ENCODE results near the gene HLCS. TPM values are rescaled to one million over a fixed set of nuclear protein-coding genes. Genes with fewer than 3 reads are reported as not detected.

Gene HLCS
- polyA plus RNA-seq, 1 experiment, result 22.3 TPM

- DNase-seq (ENCODE audit: low read depth, low spot score), result no peak
- CTCF ChIA-PET, result interaction anchor here (0.9 to 1.6 kb wide), 2 partner anchors 7 to 316 kb away, joined by 3 to 6 read pairs; no protein-coding TSS in a partner anchor
Measured at GRCh38 chr21:36946949-36947356, 19.5 kb downstream of the HLCS start.

GRCh38 chr21:36945496-36946138 is 20.9 kb downstream of the HLCS start:
- no peak for TF ChIP-seq CTCF (IDR thresholded peaks at IDR 0.05; ENCODE audit: low read depth, low read length)
- POLR2A ChIA-PET, result no interaction called here
- H3K4me3 ChIP-seq (ENCODE audit: low read depth, low read length), result no peak overlapping the region
- no peak overlapping the region for H3K27ac ChIP-seq (ENCODE audit: low read depth, low read length)
- H3K27me3 ChIP-seq (ENCODE audit: control insufficient read depth, insufficient read depth, low read length), result no peaks in the 10 kb centered on the region
- CTCF ChIA-PET, result interaction anchor here (0.6 kb wide), 3 partner anchors 45 to 288 kb away, joined by 3 to 4 read pairs (median 3); no protein-coding TSS in a partner anchor
- peaks cover 2% of the 10 kb centered on the region; the same call in 1 of the 2 replicates for H3K9me3 ChIP-seq (ENCODE audit: control insufficient read depth, insufficient read depth, low read length)
- no peak for DNase-seq (ENCODE audit: low read depth, low spot score)

More at GRCh38 chr21:36946949-36947356, 19.5 kb downstream of the HLCS start:
- Histone ChIP-seq H3K27ac (ENCODE audit: low read depth, low read length) (no peak overlapping the region), H3K27me3 (ENCODE audit: control insufficient read depth, insufficient read depth, low read length) (no peaks in the 10 kb centered on the region), H3K9me3 (ENCODE audit: control insufficient read depth, insufficient read depth, low read length) (peaks cover 2% of the 10 kb centered on the region; the same call in 1 of the 2 replicates), H3K4me3 (ENCODE audit: low read depth, low read length) (no peak overlapping the region)
- no peak for TF ChIP-seq CTCF (IDR thresholded peaks at IDR 0.05; ENCODE audit: low read depth, low read length)
- POLR2A ChIA-PET, result interaction anchor here (0.7 kb wide), 1 partner anchor 362 kb away, joined by 3 read pairs; no protein-coding TSS in a partner anchor

- Histone ChIP-seq H3K9me3 (ENCODE audit: control insufficient read depth, insufficient read depth, low read length) (no peaks in the 10 kb centered on the region), H3K27ac (ENCODE audit: low read depth, low read length) (no peak overlapping the region), H3K4me3 (ENCODE audit: low read depth, low read length) (no peak overlapping the region), H3K27me3 (ENCODE audit: control insufficient read depth, insufficient read depth, low read length) (no peaks in the 10 kb centered on the region)
- no peak for TF ChIP-seq CTCF (IDR thresholded peaks at IDR 0.05; ENCODE audit: low read depth, low read length)
- CTCF ChIA-PET, result interaction anchor here (2.7 kb wide), 1 partner anchor 306 kb away, joined by 8 read pairs; no protein-coding TSS in a partner anchor
- POLR2A ChIA-PET, result no interaction called here
- no peak for DNase-seq (ENCODE audit: low read depth, low spot score)
Measured at GRCh38 chr21:36936361-36937135, 29.9 kb downstream of the HLCS start.

- TF ChIP-seq CTCF (IDR thresholded peaks at IDR 0.05; ENCODE audit: low read depth, low read length), result no peak
- DNase-seq (ENCODE audit: low read depth, low spot score), result no peak
- ChIA-PET POLR2A (no interaction called here), CTCF (interaction anchor here (0.7 to 2.7 kb wide), 2 partner anchors 8 to 304 kb away, joined by 4 to 8 read pairs; no protein-coding TSS in a partner anchor)
- Histone ChIP-seq H3K27ac (ENCODE audit: low read depth, low read length) (no peak overlapping the region), H3K4me3 (ENCODE audit: low read depth, low read length) (no peak overlapping the region), H3K27me3 (ENCODE audit: control insufficient read depth, insufficient read depth, low read length) (no peaks in the 10 kb centered on the region), H3K9me3 (ENCODE audit: control insufficient read depth, insufficient read depth, low read length) (no peaks in the 10 kb centered on the region)
Measured at GRCh38 chr21:36934864-36935420, 31.5 kb downstream of the HLCS start.
